Effector CD8-positive, alpha-beta T cell (primary cell): ENCODE data around the gene DPEP1.
"Not testable (repeated sequence)": the region's sequence is repeated elsewhere in the genome, so short reads cannot be mapped to it uniquely, and the experiment has no call there.

Experiments
- DNase-seq: peaks from one replicate; lab custom pipeline; 2025; lab: John Stamatoyannopoulos, UW

The DPEP1 gene

DNA sequence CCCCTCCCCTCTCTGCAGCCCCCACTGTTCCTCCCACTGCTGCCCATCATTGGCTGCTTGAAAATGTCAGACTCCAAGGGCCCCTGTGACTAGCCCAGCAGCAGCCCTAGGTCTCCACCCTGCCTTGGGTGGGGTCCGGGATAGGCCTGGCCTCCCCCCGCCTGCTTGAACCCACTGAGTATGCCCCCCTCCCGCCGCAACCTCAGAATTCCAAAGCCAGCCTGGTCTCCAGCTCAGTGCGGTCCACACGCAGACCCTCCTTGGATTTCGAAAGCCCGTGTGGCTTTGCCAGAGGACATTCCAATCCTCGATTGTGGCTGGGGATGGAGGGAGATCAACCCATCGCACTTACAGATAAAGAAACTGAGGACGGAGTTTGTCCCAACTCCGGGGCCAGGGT, 6.4 kb downstream of the DPEP1 start:
- no peak for DNase-seq

DNA sequence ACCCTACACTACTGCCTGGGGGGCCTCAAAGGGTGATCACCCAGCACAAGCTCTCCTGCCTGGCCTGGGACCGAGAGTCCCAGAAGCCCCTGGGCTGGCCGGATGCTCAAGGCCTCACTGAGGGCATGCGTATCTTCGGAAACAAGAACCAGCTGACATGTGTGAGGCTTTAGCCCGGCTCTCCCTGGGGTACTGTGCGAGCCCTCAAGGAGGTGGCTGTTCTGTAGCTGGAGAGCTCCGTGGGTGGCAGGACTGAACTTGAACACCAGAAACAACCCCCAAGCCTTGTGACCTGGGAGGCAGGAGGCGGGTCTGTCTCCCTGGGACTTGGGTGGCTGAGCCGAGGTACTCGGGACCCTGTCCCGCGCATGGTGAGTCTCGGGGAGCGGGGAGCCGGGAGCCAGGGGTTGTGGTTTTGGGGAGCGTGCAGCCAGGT, 7.0 kb downstream of the DPEP1 start:
- no peak for DNase-seq

DNA sequence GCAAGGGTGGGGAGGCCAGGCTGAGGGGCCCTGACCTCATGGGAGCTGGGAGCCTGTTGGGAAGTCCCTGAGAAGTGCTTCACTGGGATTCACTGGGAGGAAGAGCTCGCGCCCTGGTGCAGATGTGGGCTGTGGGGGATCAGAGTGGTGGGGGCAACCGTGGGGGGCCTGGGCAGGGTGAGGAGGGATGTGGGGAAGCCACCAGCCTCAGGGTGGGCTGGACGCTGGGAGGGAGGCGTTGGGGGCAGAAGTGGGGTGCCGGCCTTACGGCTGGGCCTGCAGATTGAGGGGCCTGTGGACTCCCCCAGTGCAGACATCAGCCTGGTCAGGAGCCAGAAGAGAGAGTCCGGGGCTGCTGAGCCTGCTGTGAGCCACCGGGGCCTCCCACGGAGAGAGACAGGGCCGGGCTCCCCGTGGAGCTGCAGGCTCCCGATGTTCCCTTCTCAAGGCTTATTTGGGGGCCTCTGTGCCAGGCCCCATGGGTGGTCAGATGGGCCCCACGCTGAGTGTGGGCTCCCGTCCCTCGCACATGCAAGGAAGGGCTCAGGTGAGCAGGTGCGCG, 7.8 kb downstream of the DPEP1 start:
- no peak for DNase-seq

DNA sequence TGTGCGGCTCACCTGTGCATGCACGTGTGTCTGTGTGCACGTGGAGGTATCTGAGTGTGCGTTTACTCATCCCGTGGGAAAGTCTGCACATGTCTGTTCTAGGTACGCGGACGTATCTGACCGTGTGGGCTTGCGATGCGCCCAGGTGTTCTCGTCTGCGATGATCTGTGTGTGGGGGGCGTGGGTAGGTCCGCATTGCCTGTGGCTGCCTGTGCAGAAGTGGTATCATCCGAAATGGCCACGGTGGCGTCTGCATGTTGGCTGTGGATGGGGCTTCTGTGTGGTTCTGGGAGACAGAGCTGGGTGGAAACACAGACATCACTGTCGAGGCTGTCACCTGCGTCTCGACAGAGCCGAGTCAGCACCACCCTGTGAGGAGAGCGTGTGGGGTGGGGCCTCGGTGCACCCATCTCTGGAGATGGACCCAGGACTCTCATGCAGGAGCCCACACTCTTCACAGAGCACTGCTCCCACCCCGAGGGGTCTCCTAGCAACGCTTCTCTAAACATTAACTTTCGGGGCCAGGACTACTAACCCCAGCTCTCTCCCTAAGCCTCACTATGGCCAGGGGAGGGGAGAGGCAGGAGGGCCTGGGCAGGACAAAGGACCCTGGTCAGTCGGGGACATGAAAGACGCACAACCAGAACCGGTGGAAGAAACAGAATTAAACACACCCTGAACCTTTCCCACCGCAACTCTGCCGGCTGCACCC, 8.4 kb downstream of the DPEP1 start:
- no peak for DNase-seq

DNA sequence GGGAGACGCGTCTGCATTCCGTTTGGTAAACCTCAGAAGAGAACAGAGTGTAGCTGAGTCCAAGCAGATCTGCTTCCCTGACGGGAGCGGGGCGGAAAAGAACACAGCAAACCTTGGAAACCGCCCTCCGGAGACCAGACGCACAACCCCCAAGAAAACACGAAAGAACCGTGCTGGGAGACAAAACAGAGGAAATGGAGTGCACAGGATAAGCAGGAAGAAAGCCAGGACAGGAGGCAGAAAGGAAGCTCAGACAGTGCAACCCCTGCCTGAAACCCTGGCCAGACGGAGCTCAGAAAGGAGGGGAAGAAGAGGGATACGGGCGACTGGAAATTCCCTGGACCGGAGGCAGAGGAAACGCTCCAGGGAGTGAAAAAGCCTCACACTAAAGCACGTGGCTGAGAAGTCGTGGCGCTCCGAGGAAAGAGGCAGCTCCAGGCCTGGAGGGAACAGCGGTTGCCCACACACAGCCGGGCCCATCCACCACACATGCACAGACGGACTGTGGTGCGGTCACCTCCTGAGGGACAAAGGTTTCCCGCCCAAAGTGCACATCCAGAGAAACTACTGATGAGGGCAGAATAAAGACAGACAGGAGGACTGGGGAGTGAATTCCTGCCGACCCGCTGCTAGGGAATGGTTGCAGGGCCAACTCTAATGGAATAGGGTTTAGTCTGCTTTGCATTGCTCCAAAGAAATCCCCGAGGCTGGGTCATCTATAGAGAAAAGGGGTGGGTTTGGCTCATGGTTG, 10.2 kb downstream of the DPEP1 start:
- no peak for DNase-seq

DNA sequence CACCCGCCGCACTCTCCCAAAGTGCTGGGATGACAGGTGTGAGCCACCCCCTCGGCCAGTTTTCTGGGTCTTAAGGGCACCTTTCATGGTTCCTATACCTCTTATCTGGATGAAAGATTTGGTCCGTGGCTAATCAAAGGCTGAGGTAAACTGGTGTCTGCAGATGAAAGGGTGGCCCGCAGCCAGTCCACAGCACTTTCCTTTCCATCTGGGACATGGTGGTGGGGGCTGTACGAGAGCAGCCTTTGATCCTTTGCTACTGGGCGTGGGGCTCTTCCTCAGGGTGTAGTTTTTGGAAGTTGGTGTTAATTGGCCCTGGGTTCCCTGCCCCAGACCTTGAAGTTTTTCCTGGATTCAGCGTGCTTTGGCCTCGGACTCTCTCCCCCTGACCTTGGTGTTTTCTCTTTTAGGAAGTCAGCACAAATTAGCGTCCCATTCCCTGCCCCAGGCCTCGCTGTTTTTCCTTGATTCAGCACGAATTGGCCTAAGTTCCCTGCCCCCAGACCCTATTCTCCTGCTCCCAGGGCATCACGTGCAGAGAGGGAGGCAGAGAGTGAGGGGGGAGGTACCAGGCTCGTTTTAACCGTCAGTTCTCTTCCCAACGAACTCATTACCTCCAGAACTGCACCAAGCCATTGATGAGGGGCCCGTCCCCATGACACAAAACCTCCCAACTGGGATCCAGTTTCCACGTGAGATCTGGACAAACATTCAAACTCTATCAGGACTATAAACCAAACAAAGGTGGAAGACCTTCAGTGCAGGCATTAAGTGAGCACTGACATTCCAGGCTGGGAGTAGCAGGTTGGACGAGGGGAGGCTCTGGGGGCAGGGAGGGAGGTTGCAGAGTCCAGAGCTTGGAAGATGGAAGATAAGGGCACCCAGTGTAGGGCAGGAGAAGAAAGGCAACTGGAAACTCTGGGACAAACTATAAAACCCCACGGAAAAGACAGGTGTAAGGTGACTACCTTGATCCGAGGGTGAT, 11.6 kb downstream of the DPEP1 start:
- DNase-seq = no peak

DNA sequence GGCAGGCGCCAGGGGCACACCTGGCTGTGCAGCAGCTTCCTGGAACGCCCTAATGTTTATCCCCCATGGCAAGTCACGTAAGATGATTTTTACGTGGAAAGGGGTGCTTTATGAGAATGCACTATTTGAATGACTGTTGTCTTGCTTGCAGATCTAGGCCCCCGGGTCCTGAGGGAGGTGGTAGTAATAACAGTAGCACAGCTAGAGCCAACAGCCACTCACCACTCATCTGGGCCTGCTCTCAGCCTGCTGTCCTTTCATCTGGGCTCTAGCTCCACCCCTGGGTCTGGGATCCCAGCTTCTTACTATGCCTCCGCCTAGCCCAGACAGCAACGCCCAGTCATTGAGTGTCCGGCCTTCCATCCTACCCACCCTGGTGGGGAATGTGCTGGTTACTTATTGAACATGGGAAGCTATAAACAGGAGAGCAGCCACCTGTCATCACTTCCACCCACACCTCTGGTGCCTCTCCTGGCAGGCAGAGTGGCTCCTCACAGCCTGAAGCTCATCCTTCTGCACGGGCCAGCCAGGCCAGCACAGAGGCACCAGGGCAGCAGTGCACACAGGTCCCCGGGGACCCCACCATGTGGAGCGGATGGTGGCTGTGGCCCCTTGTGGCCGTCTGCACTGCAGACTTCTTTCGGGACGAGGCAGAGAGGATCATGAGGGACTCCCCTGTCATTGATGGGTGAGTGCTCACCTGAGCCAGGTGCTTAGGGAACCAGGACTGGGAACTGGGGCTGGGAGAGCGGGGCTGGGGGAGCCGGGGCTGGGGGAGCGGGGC, 16.6 kb downstream of the DPEP1 start:
- no peak for DNase-seq

DNA sequence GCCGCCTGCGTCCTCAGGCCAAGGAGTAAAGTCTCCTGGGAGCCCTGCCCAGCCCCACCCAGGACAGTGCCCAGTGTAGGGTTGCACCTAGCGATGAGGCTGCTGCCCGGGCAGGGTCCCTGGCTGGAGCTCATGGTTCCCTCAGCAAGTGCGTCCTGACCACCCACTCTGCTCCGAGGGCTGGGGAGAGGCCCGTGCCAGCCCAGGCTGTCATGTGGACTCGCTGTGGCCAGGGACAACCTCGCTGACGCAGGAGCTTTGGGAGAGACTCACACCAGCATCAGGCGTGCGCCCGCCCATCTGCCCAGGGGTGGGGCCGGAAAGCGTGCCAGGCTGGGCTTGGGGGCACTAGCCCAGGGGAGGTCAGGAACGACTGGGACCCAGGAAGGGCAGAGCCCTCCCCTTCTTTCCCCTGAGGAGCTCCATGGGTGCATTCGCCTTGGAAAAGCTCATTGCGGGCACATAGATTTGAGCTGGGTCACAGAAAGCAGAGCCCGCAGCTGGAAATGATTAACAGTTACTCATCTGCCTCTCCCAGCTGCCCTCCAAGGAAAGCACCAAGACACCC, 19.7 kb downstream of the DPEP1 start:
- no peak for DNase-seq

DNA sequence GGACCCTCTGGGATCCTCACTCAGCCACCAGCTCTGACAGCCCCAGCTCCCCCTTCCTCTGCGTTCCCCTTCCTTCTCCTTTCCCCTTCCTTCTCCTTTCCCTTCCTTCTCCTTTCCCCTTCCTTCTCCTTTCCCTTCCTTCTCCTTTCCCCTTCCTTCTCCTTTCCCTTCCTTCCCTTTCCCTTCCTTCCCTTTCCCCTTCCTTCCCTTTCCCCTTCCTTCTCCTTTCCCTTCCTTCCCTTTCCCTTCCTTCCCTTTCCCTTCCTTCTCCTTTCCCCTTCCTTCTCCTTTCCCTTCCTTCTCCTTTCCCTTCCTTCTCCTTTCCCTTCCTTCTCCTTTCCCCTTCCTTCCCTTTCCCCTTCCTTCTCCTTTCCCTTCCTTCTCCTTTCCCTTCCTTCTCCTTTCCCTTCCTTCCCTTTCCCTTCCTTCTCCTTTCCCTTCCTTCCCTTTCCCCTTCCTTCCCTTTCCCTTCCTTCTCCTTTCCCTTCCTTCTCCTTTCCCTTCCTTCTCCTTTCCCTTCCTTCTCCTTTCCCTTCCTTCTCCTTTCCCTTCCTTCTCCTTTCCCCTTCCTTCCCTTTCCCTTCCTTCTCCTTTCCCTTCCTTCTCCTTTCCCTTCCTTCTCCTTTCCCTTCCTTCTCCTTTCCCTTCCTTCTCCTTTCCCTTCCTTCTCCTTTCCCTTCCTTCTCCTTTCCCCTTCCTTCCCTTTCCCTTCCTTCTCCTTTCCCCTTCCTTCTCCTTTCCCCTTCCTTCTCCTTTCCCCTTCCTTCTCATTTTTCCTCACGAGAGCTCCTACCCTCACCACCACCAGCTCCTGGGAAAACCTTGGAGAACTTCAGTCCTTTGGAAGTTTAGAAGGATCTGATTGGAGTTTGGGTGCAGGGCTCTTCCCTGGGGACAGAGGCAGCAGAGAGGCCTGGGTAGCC, 21.3 kb downstream of the DPEP1 start:
- not testable (repeated sequence) for DNase-seq

DNA sequence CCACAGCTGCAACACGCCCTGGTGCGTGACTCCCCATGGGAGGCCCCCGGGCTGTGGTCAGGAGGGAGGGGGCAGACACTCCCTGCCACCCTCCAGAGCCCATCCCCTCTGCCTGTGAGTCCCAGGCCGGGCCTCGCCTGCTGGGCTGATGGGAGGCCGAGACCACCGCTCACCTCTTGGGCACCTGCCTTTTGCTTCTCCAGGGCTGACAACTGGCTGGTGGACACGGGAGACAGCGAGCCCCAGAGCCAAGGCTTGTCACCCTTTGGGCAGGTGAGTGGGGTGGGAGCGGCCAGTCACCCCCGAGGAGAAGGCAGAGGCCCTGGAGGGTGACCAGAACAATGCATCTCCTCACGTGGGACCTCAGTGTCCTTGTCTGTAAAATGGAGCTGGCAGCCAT, 23.2 kb downstream of the DPEP1 start:
- no peak for DNase-seq

DNA sequence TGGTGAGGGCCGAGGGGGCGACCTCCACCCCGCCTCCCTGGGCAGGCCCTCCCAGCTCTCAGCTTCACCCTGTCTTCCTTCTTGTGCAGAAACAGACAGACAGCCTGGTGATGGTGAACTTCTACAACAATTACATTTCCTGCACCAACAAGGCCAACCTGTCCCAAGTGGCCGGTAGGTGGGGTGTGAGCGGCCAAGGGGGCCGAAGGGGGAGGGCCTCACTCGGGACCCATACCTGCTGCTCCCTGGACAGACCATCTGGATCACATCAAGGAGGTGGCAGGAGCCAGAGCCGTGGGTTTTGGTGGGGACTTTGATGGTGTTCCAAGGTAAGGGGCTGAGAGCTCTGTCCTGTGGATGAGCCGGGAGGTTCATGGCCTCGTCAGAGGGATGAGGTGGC, 23.9 kb downstream of the DPEP1 start:
- DNase-seq = no peak

DNA sequence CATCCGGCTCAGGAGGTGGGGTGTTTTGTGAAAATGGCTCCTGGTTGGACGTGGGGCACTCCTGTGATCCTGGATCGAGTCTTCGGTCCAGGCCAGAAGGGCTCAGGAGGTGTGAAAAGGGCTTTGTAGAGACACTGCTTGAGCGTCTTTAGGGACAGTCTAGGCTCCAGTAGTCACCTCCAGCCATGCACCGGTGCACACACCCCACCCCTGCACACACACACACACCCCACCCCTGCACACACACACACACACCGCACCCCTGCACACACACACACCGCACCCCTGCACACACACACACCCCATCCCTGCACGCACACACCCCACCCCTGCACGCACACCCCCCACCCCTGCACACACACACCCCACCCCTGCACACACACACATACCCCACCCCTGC, 25.0 kb downstream of the DPEP1 start:
- no peak for DNase-seq

DNA sequence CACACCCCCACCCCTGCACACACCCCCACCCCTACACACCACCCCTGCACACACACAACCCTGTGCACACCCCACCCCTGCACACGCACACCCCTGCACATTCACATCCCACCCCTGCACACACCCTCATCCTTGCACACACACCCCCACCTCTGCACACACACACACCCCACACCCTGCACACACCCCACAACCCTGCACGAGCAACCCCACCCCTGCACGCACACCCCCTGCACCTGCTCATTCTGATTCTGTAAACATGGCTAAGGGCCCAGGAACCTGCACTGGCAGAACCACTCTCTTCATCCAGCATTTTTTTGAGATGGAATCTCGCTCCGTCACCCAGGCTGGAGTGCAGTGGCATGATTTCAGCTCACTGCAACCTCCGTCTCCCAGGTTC, 25.9 kb downstream of the DPEP1 start:
- no peak for DNase-seq

DNA sequence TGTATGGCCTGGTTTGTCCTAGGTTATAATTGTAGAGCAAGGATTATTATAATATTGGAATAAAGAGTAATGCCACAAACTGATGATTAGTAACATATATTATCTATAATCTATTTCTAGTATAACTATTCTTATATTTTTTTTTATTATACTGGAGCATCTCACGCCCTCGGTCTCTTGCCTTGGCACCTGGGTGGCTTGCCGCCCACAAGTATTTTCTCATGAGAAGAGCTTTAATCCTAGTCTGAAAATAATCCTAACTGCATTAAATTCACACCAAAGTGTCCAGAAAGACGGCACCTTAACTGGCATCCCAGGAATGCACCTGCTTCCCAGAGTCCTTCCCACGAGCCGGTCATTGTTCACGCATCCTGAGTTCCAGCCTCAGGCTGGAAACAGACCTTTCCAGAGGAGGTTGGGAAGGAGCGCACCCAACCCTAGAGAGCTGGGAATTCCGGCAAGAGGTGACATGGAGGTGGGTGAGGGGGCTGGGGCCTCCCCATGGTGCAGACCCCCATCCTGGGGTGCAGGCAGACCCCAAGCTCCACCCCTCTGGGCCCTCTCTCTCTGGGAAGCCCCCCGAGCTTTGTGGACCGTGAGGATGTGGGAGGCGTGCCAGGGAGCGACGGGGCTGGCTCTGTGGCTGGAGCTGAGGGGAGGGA, 28.1 kb downstream of the DPEP1 start:
- no peak for DNase-seq

DNA sequence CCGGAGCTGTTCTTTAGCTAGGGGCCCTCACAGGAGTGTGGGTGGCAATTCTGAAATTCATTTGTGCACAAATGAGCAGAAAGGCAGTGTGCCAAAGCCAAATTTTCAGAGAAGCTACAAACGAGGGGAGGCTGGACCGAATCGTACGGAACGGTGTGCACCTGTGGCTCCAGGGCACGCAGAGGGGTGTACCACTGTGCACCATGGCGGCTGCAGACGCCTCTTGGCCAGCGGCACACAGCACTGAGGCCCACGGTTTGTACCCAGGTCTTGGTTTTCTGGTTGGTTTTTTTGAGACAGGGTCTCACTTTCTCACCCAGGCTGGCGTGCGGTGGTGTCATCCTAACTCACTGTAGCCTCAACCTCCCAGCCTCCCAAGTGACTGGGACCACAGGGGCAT, 29.1 kb downstream of the DPEP1 start:
- DNase-seq = no peak

DNA sequence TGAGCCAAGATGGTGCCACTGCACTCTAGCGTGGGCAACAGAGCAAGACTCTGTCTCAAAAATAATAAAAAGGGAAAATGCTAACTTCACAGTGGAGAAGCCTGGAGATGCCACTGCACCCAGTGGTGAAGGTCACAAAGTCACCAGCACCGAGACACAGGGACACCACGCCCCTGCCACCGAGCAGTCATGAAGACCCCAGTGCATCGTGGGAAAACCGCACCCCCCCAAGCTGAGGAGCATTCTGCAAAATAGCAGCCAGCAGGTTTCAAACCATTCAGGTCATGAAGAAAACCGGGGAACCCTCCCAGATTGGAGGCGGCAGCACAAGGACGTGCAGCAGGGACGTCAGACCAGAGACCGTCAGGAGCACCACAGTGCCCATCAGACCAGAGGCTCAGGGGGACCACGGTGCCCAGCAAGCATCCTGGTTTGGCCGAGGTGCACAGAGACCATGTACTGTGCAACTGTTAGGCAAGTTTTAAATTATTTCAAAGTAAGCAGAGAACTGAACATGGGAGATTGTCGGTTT, 30.4 kb downstream of the DPEP1 start:
- no peak for DNase-seq

DNA sequence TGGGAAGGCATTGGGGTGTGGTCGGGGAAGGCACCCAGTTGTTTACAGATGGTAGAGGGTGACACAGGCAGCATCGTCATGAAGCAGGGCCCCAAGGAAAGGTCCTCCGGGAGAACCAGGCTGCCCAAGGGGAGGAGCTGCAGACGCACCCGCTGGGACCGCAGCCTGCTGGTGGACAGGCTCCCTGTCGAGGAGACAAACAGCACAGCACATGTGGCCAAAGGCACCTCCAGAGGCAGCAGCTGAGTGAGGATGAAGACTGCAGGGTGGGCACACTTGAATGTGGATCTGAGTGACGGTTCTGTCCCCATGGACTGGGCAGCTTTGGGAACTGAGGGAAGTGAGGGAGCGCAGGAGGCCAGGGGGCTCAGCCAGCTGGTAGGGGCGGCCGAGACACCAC, 31.7 kb downstream of the DPEP1 start:
- no peak for DNase-seq

DNA sequence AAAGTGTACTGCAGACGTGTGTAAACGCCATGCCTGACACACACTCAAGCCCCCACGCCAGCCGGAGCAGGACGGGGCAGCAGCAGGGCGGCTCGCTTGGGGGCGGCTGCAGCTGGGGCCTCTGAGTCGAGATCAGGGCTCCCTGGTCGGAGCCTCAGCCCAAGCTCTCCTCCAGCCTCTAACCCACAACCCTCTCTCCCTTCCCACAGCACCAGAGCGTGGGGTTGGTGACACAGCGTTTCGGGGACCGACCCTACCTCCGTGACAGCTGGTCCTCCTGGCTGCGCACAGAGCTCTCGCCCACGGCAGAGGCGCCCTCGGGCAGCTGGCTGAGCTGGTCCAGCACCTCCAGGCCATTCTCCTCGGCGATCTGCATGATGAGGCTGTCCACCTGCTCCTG, 32.8 kb downstream of the DPEP1 start:
- no peak for DNase-seq

DNA sequence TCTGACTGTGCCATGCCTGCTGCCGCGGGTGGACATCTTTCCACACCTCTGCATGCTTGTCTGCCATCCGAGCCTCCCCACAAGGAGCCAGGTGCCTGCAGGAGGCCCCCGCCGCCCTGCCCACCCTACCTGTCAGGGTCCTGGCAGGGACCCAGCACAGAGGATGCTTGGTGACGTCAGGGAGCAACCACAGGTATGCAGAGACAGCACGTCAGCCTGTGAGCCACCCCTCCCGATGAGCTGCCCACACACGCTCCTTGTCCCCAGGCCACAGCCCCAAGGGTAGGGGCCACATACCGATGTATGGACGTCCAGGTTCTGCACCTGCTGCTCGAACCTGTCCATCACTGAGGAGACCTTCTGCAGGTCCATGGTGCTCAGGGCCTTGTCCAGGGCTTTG, 33.5 kb downstream of the DPEP1 start:
- DNase-seq = no peak
